IMR-90 (cell line): ENCODE data around the gene NWD2. TPM values are rescaled to one million over a fixed set of nuclear protein-coding genes. Genes with fewer than 3 reads are reported as not detected.

Experiments used
- ATAC-seq: fragments of 200-7000 bp; cut with Tn5 transposase; 2 replicates; pipeline ENCODE4 v1.9.1; 2020; ENCODE audit warnings: low read depth, mild to moderate bottlenecking, moderate library complexity
- BruUV-seq: library from RNA; stranded (reverse); fragments of 400-500 nt; replicated peaks from 2 replicates; lab custom pipeline; 2021; lab: Mats Ljungman, UMichigan
- CTCF ChIA-PET: fragments of 300-600 bp; formaldehyde crosslinking; extraction: SDS; loops from one replicate; lab custom pipeline; 2021; ENCODE audit warnings: antibody characterized with exemption; lab: Yijun Ruan, JAX
- POLR2A ChIA-PET: fragments of 300-600 bp; sonication (Branson Sonifier 250); formaldehyde crosslinking; loops from one replicate; lab custom pipeline; 2022; ENCODE audit warnings: antibody characterized with exemption; ENCODE audit not compliant: unreplicated experiment; lab: Charles Lee
- DNase-seq: peaks from one replicate; pipeline ENCODE4 v3.0.0; 2013
- H2AFZ ChIP-seq: replicated peaks from 2 replicates; pipeline ENCODE3; 2013; ENCODE audit warnings: low read length, mild to moderate bottlenecking; ENCODE audit not compliant: poor library complexity
- H2AK5ac ChIP-seq: 2 replicates; pipeline ENCODE4 v1.6.1; 2013; ENCODE audit warnings: low read depth, low read length, inconsistent platforms
- H2AK9ac ChIP-seq: replicated peaks from 2 replicates; pipeline ENCODE3; 2013; ENCODE audit warnings: mild to moderate bottlenecking, low read depth, low read length, moderate library complexity; ENCODE audit not compliant: poor library complexity
- H2BK120ac ChIP-seq: 2 replicates; pipeline ENCODE4 v1.6.1; 2013; ENCODE audit warnings: low read depth, low read length, inconsistent platforms
- H2BK15ac ChIP-seq: 3 replicates; pipeline ENCODE4 v1.6.1; 2013; ENCODE audit warnings: low read depth, low read length, inconsistent platforms
- H2BK20ac ChIP-seq: 2 replicates; pipeline ENCODE4 v1.6.1; 2013; ENCODE audit warnings: low read depth, mild to moderate bottlenecking, inconsistent platforms, low read length, moderate library complexity
- H2BK5ac ChIP-seq: 2 replicates; pipeline ENCODE4 v1.6.1; 2013; ENCODE audit warnings: mild to moderate bottlenecking, low read depth, low read length, inconsistent platforms; ENCODE audit not compliant: poor library complexity, severe bottlenecking
- H3K14ac ChIP-seq: replicated peaks from 2 replicates; pipeline ENCODE4 v1.6.1; 2013; ENCODE audit warnings: low read depth, low read length, inconsistent platforms
- H3K18ac ChIP-seq: 2 replicates; pipeline ENCODE4 v1.6.1; 2013; ENCODE audit warnings: low read depth, low read length, control low read depth
- H3K23ac ChIP-seq: 2 replicates; pipeline ENCODE4 v1.6.1; 2013; ENCODE audit warnings: low read depth, low read length, inconsistent platforms
- H3K27ac ChIP-seq: 2 replicates; pipeline ENCODE4 v1.5.1; 2013; ENCODE audit warnings: mild to moderate bottlenecking, control low read depth, low read length; ENCODE audit not compliant: insufficient read depth
- H3K27me3 ChIP-seq: 2 replicates; pipeline ENCODE4 v1.6.1; 2013; ENCODE audit warnings: low read length; ENCODE audit not compliant: control insufficient read depth, insufficient read depth
- H3K36me3 ChIP-seq: 2 replicates; pipeline ENCODE4 v1.6.1; 2013; ENCODE audit warnings: low read length, mixed read lengths; ENCODE audit not compliant: control insufficient read depth, insufficient read depth
- H3K4ac ChIP-seq: 2 replicates; pipeline ENCODE4 v1.6.1; 2013; ENCODE audit warnings: low read depth, low read length, inconsistent platforms
- H3K4me1 ChIP-seq: 2 replicates; pipeline ENCODE4 v1.6.1; 2013; ENCODE audit warnings: low read length, mixed read lengths; ENCODE audit not compliant: control insufficient read depth, insufficient read depth
- H3K4me2 ChIP-seq: 2 replicates; pipeline ENCODE4 v1.6.1; 2013; ENCODE audit warnings: low read depth, mild to moderate bottlenecking, control low read depth, low read length, moderate library complexity
- H3K4me3 ChIP-seq: 2 replicates; pipeline ENCODE4 v1.5.1; 2013; ENCODE audit warnings: low read depth, mild to moderate bottlenecking, control low read depth, low read length, moderate library complexity; ENCODE audit not compliant: insufficient read depth
- H3K56ac ChIP-seq: 2 replicates; pipeline ENCODE4 v1.6.1; 2013; ENCODE audit warnings: low read length, inconsistent platforms; ENCODE audit not compliant: insufficient read depth; ENCODE audit errors: extremely low read depth
- H3K79me1 ChIP-seq, 2 experiments: 2 replicates each; pipeline ENCODE4 v1.6.1; 2013; ENCODE audit warnings: low read length in 2 of 2, inconsistent platforms in 1 of 2, low read depth in 1 of 2
- H3K9ac ChIP-seq: 2 replicates; pipeline ENCODE4 v1.6.1; 2013; ENCODE audit warnings: low read depth, low read length, control low read depth
- H3K9me1 ChIP-seq: 2 replicates; pipeline ENCODE4 v1.6.1; 2013; ENCODE audit warnings: low read length, inconsistent platforms; ENCODE audit not compliant: insufficient read depth
- H3K9me3 ChIP-seq: 2 replicates; pipeline ENCODE4 v1.6.1; 2013; ENCODE audit warnings: low read length; ENCODE audit not compliant: control insufficient read depth, insufficient read depth
- H4K20me1 ChIP-seq: 2 replicates; pipeline ENCODE4 v1.6.1; 2013; ENCODE audit warnings: low read length, inconsistent platforms; ENCODE audit not compliant: insufficient read depth
- H4K5ac ChIP-seq: 2 replicates; pipeline ENCODE4 v1.6.1; 2013; ENCODE audit warnings: mild to moderate bottlenecking, low read depth, low read length, control low read depth
- H4K8ac ChIP-seq, 2 experiments: 2 replicates each; pipeline ENCODE4 v1.6.1; 2013; ENCODE audit warnings: low read depth in 2 of 2, low read length in 2 of 2, control low read depth in 1 of 2, inconsistent platforms in 1 of 2
- H4K91ac ChIP-seq: 2 replicates; pipeline ENCODE4 v1.6.1; 2013; ENCODE audit warnings: low read depth, low read length, inconsistent platforms; ENCODE audit not compliant: insufficient read depth
- BHLHE40 ChIP-seq: fragments of 150-350 bp; IDR thresholded peaks from 2 replicates; pipeline ENCODE4 v1.6.1; 2016; ENCODE audit warnings: mild to moderate bottlenecking, low read depth, low read length
- CHD1 ChIP-seq: IDR thresholded peaks from 2 replicates; pipeline ENCODE4 v1.6.1; 2012; ENCODE audit warnings: low read depth, low read length, improper control_type of control experiment
- CTCF ChIP-seq: conservative IDR thresholded peaks from 2 replicates; pipeline ENCODE4 v1.5.1; 2012; ENCODE audit warnings: mild to moderate bottlenecking, low read depth, low read length, improper control_type of control experiment
- MAFK ChIP-seq: IDR thresholded peaks from 2 replicates; pipeline ENCODE4 v1.6.1; 2012; ENCODE audit warnings: low read depth, low read length, improper control_type of control experiment
- MAZ ChIP-seq: IDR thresholded peaks from 2 replicates; pipeline ENCODE4 v1.6.1; 2012; ENCODE audit warnings: low read depth, mild to moderate bottlenecking, low read length, improper control_type of control experiment, moderate library complexity, borderline replicate concordance
- MXI1 ChIP-seq: IDR thresholded peaks from 2 replicates; pipeline ENCODE4 v1.6.1; 2012; ENCODE audit warnings: low read depth, mild to moderate bottlenecking, low read length, moderate library complexity, borderline replicate concordance
- POLR2A ChIP-seq: IDR thresholded peaks from 2 replicates; pipeline ENCODE4 v1.6.1; 2012; ENCODE audit warnings: mild to moderate bottlenecking, low read depth, low read length
- RAD21 ChIP-seq: IDR thresholded peaks from 2 replicates; pipeline ENCODE4 v1.6.1; 2012; ENCODE audit warnings: low read length, improper control_type of control experiment
- RCOR1 ChIP-seq: IDR thresholded peaks from 2 replicates; pipeline ENCODE4 v1.6.1; 2012; ENCODE audit warnings: mild to moderate bottlenecking, low read length, improper control_type of control experiment; ENCODE audit not compliant: insufficient replicate concordance
- RFX5 ChIP-seq: IDR thresholded peaks from 2 replicates; pipeline ENCODE4 v1.8.0; 2012; ENCODE audit warnings: low read depth, mild to moderate bottlenecking, low read length, moderate library complexity
- SMC3 ChIP-seq: fragments of 150-350 bp; IDR thresholded peaks from 2 replicates; pipeline ENCODE4 v1.6.1; 2016; ENCODE audit warnings: low read depth, mild to moderate bottlenecking, antibody characterized with exemption, low read length, moderate library complexity
- WGBS, 2 experiments: methylation state at CpG; one replicate each; pipeline versions ENCODE4 v1.1.5 to v1.1.7; 2013; ENCODE audit warnings: missing lambda C conversion rate in 2 of 2; ENCODE audit not compliant: insufficient read length in 1 of 2; ENCODE audit errors: extremely low coverage in 2 of 2; 5-methylcytosine and 5-hydroxymethylcytosine counted together
- dilution Hi-C: fragments of 300-500 bp; cut with HindIII; formaldehyde crosslinking; loops from one replicate; pipeline ENCODE4 v1.14.3; 2018; ENCODE audit warnings: low sequenced_read_pairs; ENCODE audit not compliant: unreplicated experiment
- in situ Hi-C: fragments of 300-500 bp; cut with MboI; formaldehyde crosslinking; loops from 3 replicates; pipeline ENCODE4 v1.14.3; 2019; ENCODE audit warnings: low sequenced_read_pairs, inconsistent platforms, mixed read lengths
- intact Hi-C: fragments of 100-400 bp; cut with micrococcal nuclease; formaldehyde crosslinking; loops from 2 replicates; pipeline ENCODE4 v1.10.0; 2022
- polyA plus RNA-seq, 3 experiments: library from polyadenylated mRNA; depleted of rRNA; stranded (reverse); fragments of >200 nt; gene quantifications; 2 replicates each; pipeline ENCODE4 v1.2.3, GENCODE V29; 2012; ENCODE audit warnings: low replicate concordance in 1 of 3
- total RNA-seq: library from RNA; depleted of rRNA; stranded (reverse); fragments of >200 nt; gene quantifications from 2 replicates; pipeline ENCODE4 v1.2.3, GENCODE V29; 2012

NWD2 gene
- total and polyA plus RNA-seq, 2 of the 4 experiments (the other 2 are of a cell fraction) = not detected

DNA sequence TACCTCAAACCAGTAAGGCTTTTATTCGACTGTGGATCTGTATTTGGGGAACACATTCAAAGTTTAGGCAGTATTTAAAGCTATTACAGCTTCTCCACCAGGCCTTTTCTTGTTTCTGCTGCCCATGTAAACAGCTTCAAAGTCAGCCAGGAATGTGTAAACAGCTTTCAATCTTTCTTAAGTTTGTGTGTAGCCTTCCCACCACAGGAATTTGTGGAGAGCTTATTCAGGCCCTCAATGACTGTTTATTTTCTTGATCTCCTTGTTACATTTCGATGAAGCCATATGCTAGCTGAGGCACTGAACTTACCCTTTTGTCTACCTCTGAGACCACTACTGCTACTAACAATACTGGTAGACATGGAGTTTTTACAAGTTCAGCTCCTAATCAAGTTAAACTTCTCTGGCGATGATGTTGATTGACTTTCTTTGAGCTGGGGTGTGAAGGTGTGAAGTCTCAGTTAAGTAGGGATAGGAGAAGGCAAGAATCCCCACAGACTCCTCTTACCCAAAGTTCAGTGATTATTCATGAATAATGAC lies 72.6 kb downstream of the NWD2 start:
- no peak overlapping the region for H2BK20ac ChIP-seq
- dilution Hi-C loops = no loop called here
- no peaks in the 10 kb centered on the region for H3K4me1 ChIP-seq
- no peak overlapping the region for H4K91ac ChIP-seq
- DNase-seq = no peak
- ChIA-PET CTCF (no interaction called here), POLR2A (no interaction called here)
- intact Hi-C loops = no loop called here
- no peak overlapping the region for H3K18ac ChIP-seq
- no peak overlapping the region for H3K14ac ChIP-seq
- no TSS peak for BruUV-seq
- WGBS, 2 experiments = no CpG with 5 or more reads among the region's 3 CpGs
- H3K79me1 ChIP-seq = no peaks in the 10 kb centered on the region
- H4K8ac ChIP-seq = no peak overlapping the region
- H2AK5ac ChIP-seq = no peak overlapping the region
- no peak overlapping the region for H2AFZ ChIP-seq
- no peak overlapping the region for H3K9ac ChIP-seq
- no peaks in the 10 kb centered on the region for H3K9me3 ChIP-seq
- no peak for ATAC-seq
- H3K27ac ChIP-seq = no peak overlapping the region
- H3K4me3 ChIP-seq = no peak overlapping the region
- no peak overlapping the region for H2AK9ac ChIP-seq
- no peaks in the 10 kb centered on the region for H4K20me1 ChIP-seq
- no peak overlapping the region for H3K4ac ChIP-seq
- H2BK15ac ChIP-seq = no peak overlapping the region
- H3K56ac ChIP-seq = no peak overlapping the region
- no peaks in the 10 kb centered on the region for H3K36me3 ChIP-seq
- H3K9me1 ChIP-seq = no peaks in the 10 kb centered on the region
- in situ Hi-C loops = no loop called here
- no peaks in the 10 kb centered on the region for H3K27me3 ChIP-seq
- no peak for TF ChIP-seq RAD21
- no peak for TF ChIP-seq POLR2A
- no peak for TF ChIP-seq MAFK
- TF ChIP-seq MXI1 = no peak
- no peak for TF ChIP-seq CHD1
- TF ChIP-seq SMC3 = no peak
- TF ChIP-seq CTCF = no peak
- no peak for TF ChIP-seq RCOR1
- no peak for TF ChIP-seq RFX5
- no peak for TF ChIP-seq BHLHE40
- TF ChIP-seq MAZ = no peak
- no peak overlapping the region for H2BK120ac ChIP-seq
- no peak overlapping the region for H3K23ac ChIP-seq
- H3K4me2 ChIP-seq = no peak overlapping the region
- H2BK5ac ChIP-seq = no peak overlapping the region
- H4K5ac ChIP-seq = no peak overlapping the region
